A549 (cell line): Measurements from ENCODE around the gene GRID1. TPM values are rescaled to one million over a fixed set of nuclear protein-coding genes. Genes with fewer than 3 reads are reported as not detected.
A peak's percentile ranks its signal among the peaks of the same experiment; 100 is the strongest.

Source experiments
- ATAC-seq, 2 experiments: fragments of 200-7000 bp in 1 of 2; fragments of >200 bp in 1 of 2; cut with Nextera tagmentation in 1 of 2; cut with Tn5 transposase in 1 of 2; 3 replicates each; pipeline versions ENCODE4 v1.8.0 to v1.9.1; 2018 to 2020; ENCODE audit warnings: mild to moderate bottlenecking in 1 of 2, moderate library complexity in 1 of 2
- CTCF ChIA-PET: fragments of 300-600 bp; sonication (Branson Sonifier 250); formaldehyde crosslinking; extraction: SDS; loops from one replicate; lab custom pipeline; 2021; ENCODE audit warnings: antibody characterized with exemption, inconsistent platforms; lab: Yijun Ruan, JAX
- POLR2A ChIA-PET: fragments of 350-600 bp; formaldehyde crosslinking; extraction: SDS; loops from one replicate; lab custom pipeline; 2021; ENCODE audit warnings: antibody characterized with exemption, inconsistent platforms; lab: Yijun Ruan, JAX
- DNase-seq, 2 experiments: peaks; one replicate each; pipeline versions ENCODE4 v3.0.0 to v3.0.0-alpha.2; 2011 to 2016; ENCODE audit warnings: low read depth in 1 of 2, low spot score in 1 of 2
- FAIRE-seq: peaks from 2 replicates; lab custom pipeline; 2011; peaks lifted over from hg19 to GRCh38; lab: Jason Lieb, UNC
- H3K27ac ChIP-seq, 2 experiments: fragments of >200 bp; sonication (Bioruptor Twin); formaldehyde crosslinking; 3 replicates each; pipeline ENCODE4 v1.5.1; 2016 to 2017
- H3K4me1 ChIP-seq: fragments of >200 bp; sonication (Bioruptor Twin); formaldehyde crosslinking; 3 replicates; pipeline ENCODE4 v1.6.1; 2016
- H3K4me2 ChIP-seq: fragments of >200 bp; sonication (Bioruptor Twin); formaldehyde crosslinking; 3 replicates; pipeline ENCODE4 v1.6.1; 2016
- H3K4me3 ChIP-seq: fragments of >200 bp; sonication (Bioruptor Twin); formaldehyde crosslinking; 3 replicates; pipeline ENCODE4 v1.5.1; 2016
- H3K9me3 ChIP-seq: fragments of >200 bp; sonication (Bioruptor Twin); formaldehyde crosslinking; 3 replicates; pipeline ENCODE4 v1.6.1; 2016
- BCL3 ChIP-seq: fragments of >200 bp; sonication (Bioruptor Twin); formaldehyde crosslinking; IDR thresholded peaks from 3 replicates; pipeline ENCODE4 v1.6.1; 2016
- BHLHE40 ChIP-seq: IDR thresholded peaks from 2 replicates; pipeline ENCODE4 v1.6.1; 2012; ENCODE audit warnings: low read depth, low read length, inconsistent platforms
- CBX8 ChIP-seq: fragments of 200-600 bp; sonication (generic); IDR thresholded peaks from 2 replicates; pipeline ENCODE4 v1.6.1; 2016
- CEBPB ChIP-seq, 2 experiments: fragments of >200 bp in 1 of 2; sonication (Bioruptor Twin) in 1 of 2; formaldehyde crosslinking in 1 of 2; IDR thresholded peaks; 2 replicates each; pipeline ENCODE4 v1.6.1; 2012 to 2016
- CHD2 ChIP-seq: fragments of 150-350 bp; IDR thresholded peaks from 2 replicates; pipeline ENCODE4 v1.6.1; 2014; ENCODE audit warnings: low read length; ENCODE audit not compliant: partially characterized antibody
- CHD4 ChIP-seq: fragments of 200-600 bp; sonication (generic); IDR thresholded peaks from 2 replicates; pipeline ENCODE4 v1.6.1; 2016; ENCODE audit warnings: antibody characterized with exemption, mild to moderate bottlenecking, borderline replicate concordance
- EHMT2 ChIP-seq: fragments of 200-600 bp; sonication (generic); IDR thresholded peaks from 2 replicates; pipeline ENCODE4 v1.6.1; 2016; ENCODE audit warnings: antibody characterized with exemption, low read depth, mild to moderate bottlenecking, moderate library complexity
- ELK1 ChIP-seq: fragments of 150-350 bp; IDR thresholded peaks from 2 replicates; pipeline ENCODE4 v1.6.1; 2014; ENCODE audit warnings: low read depth, mild to moderate bottlenecking, low read length
- FOSL2 ChIP-seq, 2 experiments: fragments of 450-650 bp in 1 of 2; fragments of >200 bp in 1 of 2; sonication (Bioruptor Twin) in 1 of 2; formaldehyde crosslinking; IDR thresholded peaks; 2 replicates each; pipeline versions ENCODE4 v1.5.0 to v1.6.1; 2016 to 2020; ENCODE audit warnings: mild to moderate bottlenecking in 1 of 2, moderate library complexity in 1 of 2
- FOXS1 ChIP-seq: fragments of 250-450 bp; sonication (Bioruptor Pico); IDR thresholded peaks from 2 replicates; pipeline ENCODE4 v1.5.0; 2020; ENCODE audit warnings: mild to moderate bottlenecking, moderate library complexity
- HDAC2 ChIP-seq: fragments of 200-600 bp; sonication (generic); IDR thresholded peaks from 2 replicates; pipeline ENCODE4 v1.6.1; 2016
- HOXB5 ChIP-seq: fragments of 250-450 bp; sonication (Bioruptor Pico); IDR thresholded peaks from 2 replicates; pipeline ENCODE4 v1.5.0; 2020; ENCODE audit warnings: mild to moderate bottlenecking, moderate library complexity
- JUN ChIP-seq, 2 experiments: fragments of >200 bp; sonication (Bioruptor Twin); formaldehyde crosslinking; IDR thresholded peaks; 2 replicates in 1 of 2; 3 replicates in 1 of 2; pipeline ENCODE4 v1.6.1; 2016 to 2017
- MYC ChIP-seq: IDR thresholded peaks from 2 replicates; pipeline ENCODE4 v1.6.1; 2012; ENCODE audit warnings: mild to moderate bottlenecking, inconsistent platforms, low read length, improper control_type of control experiment, borderline replicate concordance
- PBX3 ChIP-seq: IDR thresholded peaks from 2 replicates; pipeline ENCODE4 v1.6.1; 2012
- RARB ChIP-seq: fragments of 250-450 bp; sonication (Bioruptor Pico); IDR thresholded peaks from 2 replicates; pipeline ENCODE4 v1.8.0; 2021; ENCODE audit warnings: mild to moderate bottlenecking, moderate library complexity
- RCOR1 ChIP-seq: fragments of 150-350 bp; IDR thresholded peaks from 2 replicates; pipeline ENCODE4 v1.6.1; 2014; ENCODE audit warnings: antibody characterized with exemption, low read length, low read depth
- SMC3 ChIP-seq: fragments of >200 bp; sonication (Bioruptor Twin); formaldehyde crosslinking; IDR thresholded peaks from 3 replicates; pipeline ENCODE4 v1.6.1; 2018; ENCODE audit warnings: inconsistent platforms
- TFCP2L1 ChIP-seq: fragments of 250-450 bp; sonication (Bioruptor Pico); IDR thresholded peaks from 2 replicates; pipeline ENCODE4 v1.5.0; 2021; ENCODE audit warnings: mild to moderate bottlenecking
- USF2 ChIP-seq: fragments of 450-650 bp; IDR thresholded peaks from 2 replicates; pipeline ENCODE4 v1.6.1; 2014; ENCODE audit warnings: antibody characterized with exemption
- ZNF302 ChIP-seq: fragments of 250-450 bp; sonication (Bioruptor Pico); IDR thresholded peaks from 2 replicates; pipeline ENCODE4 v1.9.0; 2021; ENCODE audit warnings: inconsistent platforms, mild to moderate bottlenecking, moderate library complexity
- WGBS: methylation state at CpG from one replicate; pipeline ENCODE4 v1.1.6; 2017; ENCODE audit errors: missing lambda C conversion rate; 5-methylcytosine and 5-hydroxymethylcytosine counted together
- polyA plus RNA-seq, 4 experiments: library from polyadenylated mRNA; depleted of rRNA in 3 of 4; stranded (reverse); fragments of >200 nt; fragmentation: RNase III in 1 of 4; extraction: RNeasy Plus Mini Kit Qiagen cat#74134 plus additional on column Dnase treatment in 1 of 4; gene quantifications; 2 replicates in 3 of 4; 3 replicates in 1 of 4; pipeline ENCODE4 v1.2.3, GENCODE V29; 2011 to 2017

Gene GRID1
- polyA plus RNA-seq, 2 of the 4 experiments (the other 2 are of a cell fraction) = 0.14 to 0.30 TPM

- H3K4me1 ChIP-seq = peaks cover 26% of the 10 kb centered on the region
- DNase-seq (no peak), ATAC-seq (no peak), FAIRE-seq (no peak)
- peak overlapping the region in 1 of 2 experiments; percentile 10; a peak in 2 of 6 replicates for H3K27ac ChIP-seq
- no peaks in the 10 kb centered on the region for H3K9me3 ChIP-seq
- H3K4me2 ChIP-seq = no peak overlapping the region
- TF ChIP-seq FOXS1 (CRISPR knock-in tag) (no peak), CBX8 (no peak), HOXB5 (no peak), MYC (no peak), ZNF302 (no peak), EHMT2 (no peak), JUN (IDR thresholded peaks at IDR 0.05) (no peak), CEBPB (IDR thresholded peaks at IDR 0.05) (no peak), RARB (CRISPR knock-in tag) (no peak), PBX3 (no peak), FOSL2 (IDR thresholded peaks at IDR 0.05) (no peak), FOSL2 (CRISPR knock-in tag; IDR thresholded peaks at IDR 0.05) (no peak), BHLHE40 (no peak), ELK1 (no peak), CHD4 (no peak), BCL3 (no peak), HDAC2 (no peak)
- no peak overlapping the region for H3K4me3 ChIP-seq
- POLR2A ChIA-PET = no interaction called here
- CTCF ChIA-PET = no interaction called here
- WGBS = 73% methylated on average over 3 of the region's 3 CpGs
These were observed 747.8 kb downstream of the GRID1 start for GRCh38 chr10:85618841-85619240.

GRCh38 chr10:85617751-85618546, 748.6 kb downstream of the GRID1 start:
- Histone ChIP-seq H3K27ac (no peak overlapping the region), H3K4me3 (no peak overlapping the region), H3K4me2 (no peak overlapping the region), H3K9me3 (no peaks in the 10 kb centered on the region), H3K4me1 (peaks cover 22% of the 10 kb centered on the region)
- ATAC-seq (no peak), DNase-seq (no peak), FAIRE-seq (no peak)
- POLR2A ChIA-PET = no interaction called here
- CTCF ChIA-PET = no interaction called here
- TF ChIP-seq TFCP2L1 (CRISPR knock-in tag) (no peak), BHLHE40 (no peak), CHD2 (no peak), SMC3 (no peak), USF2 (no peak), RCOR1 (no peak), HOXB5 (no peak)
- WGBS = 79% methylated on average over 9 of the region's 9 CpGs
